MV-4-11 (cell line): ENCODE data around the gene DENND1A.

Experiments used
- DNase-seq: peaks from one replicate; lab custom pipeline; 2025; lab: John Stamatoyannopoulos, UW

The DENND1A gene

GRCh38 chr9:123485216-123485615 lies 444.7 kb downstream of the DENND1A start:
- DNase-seq, result no peak

GRCh38 chr9:123484130-123484529 lies 445.8 kb downstream of the DENND1A start:
- DNase-seq, result no peak

- DNase-seq, result no peak
Measured at GRCh38 chr9:123483191-123483803, 446.6 kb downstream of the DENND1A start.

- DNase-seq, result no peak
Measured at GRCh38 chr9:123482295-123482968, 447.5 kb downstream of the DENND1A start.

GRCh38 chr9:123481209-123481865 lies 448.6 kb downstream of the DENND1A start:
- DNase-seq, result no peak

- DNase-seq, result no peak
Measured at GRCh38 chr9:123480791-123481190, 449.1 kb downstream of the DENND1A start.

GRCh38 chr9:123480096-123480495 lies 449.8 kb downstream of the DENND1A start:
- no peak for DNase-seq

GRCh38 chr9:123478967-123479602 lies 450.8 kb downstream of the DENND1A start:
- no peak for DNase-seq

GRCh38 chr9:123478160-123478559 lies 451.8 kb downstream of the DENND1A start:
- no peak for DNase-seq

- no peak for DNase-seq
Measured at GRCh38 chr9:123475407-123475806, 454.5 kb downstream of the DENND1A start.

- DNase-seq, result no peak
Measured at GRCh38 chr9:123472862-123473614, 456.9 kb downstream of the DENND1A start.

GRCh38 chr9:123471843-123472570 lies 457.9 kb downstream of the DENND1A start:
- no peak for DNase-seq

- DNase-seq, result no peak
Measured at GRCh38 chr9:123470991-123471770, 458.7 kb downstream of the DENND1A start.

GRCh38 chr9:123470121-123470782 lies 459.7 kb downstream of the DENND1A start:
- DNase-seq, result peak; percentile 87

- DNase-seq, result no peak
Measured at GRCh38 chr9:123469282-123469681, 460.6 kb downstream of the DENND1A start.

GRCh38 chr9:123468541-123468940 lies 461.4 kb downstream of the DENND1A start:
- no peak for DNase-seq

- no peak for DNase-seq
Measured at GRCh38 chr9:123465304-123465703, 464.6 kb downstream of the DENND1A start.

GRCh38 chr9:123460091-123460490 lies 469.8 kb downstream of the DENND1A start:
- no peak for DNase-seq

GRCh38 chr9:123457583-123457982 lies 472.3 kb downstream of the DENND1A start:
- no peak for DNase-seq

GRCh38 chr9:123456011-123456410 lies 473.9 kb downstream of the DENND1A start:
- DNase-seq, result no peak
